Endothelial cell of umbilical vein (primary cell): ENCODE data around the gene RAMP2.

Source experiments
- CTCF ChIP-seq, 2 donors: IDR thresholded peaks; 1 replicate in 1 of 2; 2 replicates in 1 of 2; pipeline ENCODE4 v1.5.1; 2011; ENCODE audit warnings: low read length in 2 of 2, mild to moderate bottlenecking in 2 of 2, moderate library complexity in 2 of 2, control low read depth in 1 of 2, inconsistent platforms in 1 of 2, low read depth in 1 of 2; ENCODE audit not compliant: insufficient read depth in 1 of 2; ENCODE audit errors: extremely low read depth in 1 of 2
- EZH2 ChIP-seq: IDR thresholded peaks from 2 replicates; pipeline ENCODE4 v1.6.1; 2012; ENCODE audit warnings: borderline replicate concordance, low read depth, mild to moderate bottlenecking, moderate library complexity, low read length, inconsistent platforms; ENCODE audit not compliant: severe bottlenecking
- POLR2A ChIP-seq: IDR thresholded peaks from 2 replicates; pipeline ENCODE4 v1.6.1; 2012; ENCODE audit warnings: low read depth, mild to moderate bottlenecking, control low read depth, low read length

GRCh38 chr17:42792545-42792944 is 31.5 kb downstream of the RAMP2 start:
- no peak for TF ChIP-seq POLR2A
- TF ChIP-seq CTCF (IDR thresholded peaks at IDR 0.05; ENCODE audit: extremely low read depth in 1 of 2, insufficient read depth in 1 of 2, low read depth in 1 of 2, low read length in 2 of 2), result no peak
- TF ChIP-seq EZH2, result no peak
